Body of pancreas (tissue), 4 donors: ENCODE results near the gene ERRFI1.

Experiments
- CTCF ChIP-seq, 7 experiments: fragments of 450-650 bp in 4 of 7; fragments of 200-600 bp in 3 of 7; sonication (generic) in 3 of 7; IDR thresholded peaks; one replicate each; pipeline ENCODE4 v1.5.1; 2016 to 2019; ENCODE audit warnings: antibody characterized with exemption in 7 of 7
- POLR2A ChIP-seq, 3 donors: fragments of 450-650 bp; IDR thresholded peaks; one replicate each; pipeline ENCODE4 v1.6.1; 2016; ENCODE audit warnings: antibody characterized with exemption in 3 of 3, mild to moderate bottlenecking in 2 of 3

DNA sequence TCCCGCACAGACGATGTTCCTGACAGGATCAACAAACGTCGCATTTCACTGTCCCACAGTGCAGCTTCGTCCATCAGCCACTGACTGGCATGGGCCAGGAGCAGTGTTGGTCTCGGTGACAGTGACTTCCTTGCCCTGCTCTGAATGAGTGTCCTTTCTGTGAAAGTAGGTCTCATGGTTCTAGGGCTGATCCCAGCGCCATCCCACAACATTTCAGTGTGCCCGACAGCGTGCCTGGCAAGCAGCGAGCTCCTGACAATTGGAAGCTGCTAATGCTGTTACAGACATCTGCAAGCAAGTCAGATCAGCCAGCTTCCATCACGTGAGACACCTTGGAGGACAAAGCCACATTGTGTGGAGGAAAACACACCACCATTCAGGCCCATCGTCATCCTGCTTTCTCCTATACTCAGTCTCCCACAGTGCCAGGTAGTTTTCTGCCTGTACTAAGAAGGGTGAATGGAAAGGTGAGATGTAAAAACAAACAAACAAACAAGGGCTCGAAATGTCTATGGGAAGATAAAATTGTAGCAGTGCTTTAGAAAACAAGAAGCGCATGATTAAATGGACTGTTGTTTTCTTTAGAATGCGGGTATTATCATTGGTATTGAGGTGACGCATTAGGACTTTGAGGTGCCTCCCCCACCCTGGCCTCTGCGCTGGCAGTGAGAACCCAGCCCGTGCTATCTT is 21.9 kb downstream of the ERRFI1 start:
- TF ChIP-seq CTCF (IDR thresholded peaks at IDR 0.05) = no peak
- no peak for TF ChIP-seq POLR2A (IDR thresholded peaks at IDR 0.05)
